K562 (cell line): ENCODE data around the gene MICU1. TPM values are rescaled to one million over a fixed set of nuclear protein-coding genes. Genes with fewer than 3 reads are reported as not detected.
A peak's percentile ranks its signal among the peaks of the same experiment; 100 is the strongest.

Experiments
- ATF6 ChIP-seq: sonication (generic); formaldehyde crosslinking; IDR thresholded peaks from 2 replicates; pipeline ENCODE4 v1.4.0; 2020; ENCODE audit warnings: mild to moderate bottlenecking, missing genetic modification reagents
- BRCA1 ChIP-seq, 2 experiments: fragments of 450-650 bp in 1 of 2; sonication (generic) in 1 of 2; formaldehyde crosslinking in 1 of 2; IDR thresholded peaks; 2 replicates each; pipeline versions ENCODE4 v1.5.0 to v1.6.1; 2017 to 2020; ENCODE audit warnings: mild to moderate bottlenecking in 1 of 2, missing genetic modification reagents in 1 of 2
- CAMTA2 ChIP-seq: fragments of 250-450 bp; sonication (Bioruptor Pico); conservative IDR thresholded peaks from 2 replicates; pipeline ENCODE4 v1.5.1; 2022
- CSDE1 ChIP-seq, 2 experiments: fragments of 450-650 bp; IDR thresholded peaks; 2 replicates each; pipeline ENCODE4 v1.6.1; 2016; ENCODE audit warnings: mild to moderate bottlenecking in 1 of 2
- DPF2 ChIP-seq: fragments of 450-650 bp; IDR thresholded peaks from 2 replicates; pipeline ENCODE4 v1.6.1; 2016
- IFI16 ChIP-seq: fragments of 250-450 bp; sonication (Bioruptor Pico); IDR thresholded peaks from 2 replicates; pipeline ENCODE4 v2.1.2; 2022; ENCODE audit warnings: mild to moderate bottlenecking, inconsistent platforms
- MAFG ChIP-seq: fragments of 450-650 bp; conservative IDR thresholded peaks from 2 replicates; pipeline ENCODE4 v1.6.1; 2016; ENCODE audit warnings: missing genetic modification characterization, missing compliant biosample characterization
- MTA1 ChIP-seq: fragments of 450-650 bp; IDR thresholded peaks from 2 replicates; pipeline ENCODE4 v1.6.1; 2017; ENCODE audit warnings: borderline replicate concordance
- PREB ChIP-seq: sonication (generic); formaldehyde crosslinking; IDR thresholded peaks from 2 replicates; pipeline ENCODE4 v1.8.1; 2023; ENCODE audit warnings: mild to moderate bottlenecking, missing genetic modification reagents
- PTRF ChIP-seq: fragments of 450-650 bp; IDR thresholded peaks from 2 replicates; pipeline ENCODE4 v1.6.1; 2016; ENCODE audit warnings: mild to moderate bottlenecking, missing genetic modification characterization, missing compliant biosample characterization
- TAF9B ChIP-seq: fragments of 450-650 bp; IDR thresholded peaks from 2 replicates; pipeline ENCODE4 v1.6.1; 2018; ENCODE audit warnings: mild to moderate bottlenecking; ENCODE audit not compliant: partially characterized antibody
- TEAD1 ChIP-seq, 2 experiments: fragments of 450-650 bp in 1 of 2; sonication (generic) in 1 of 2; formaldehyde crosslinking; IDR thresholded peaks; 2 replicates each; pipeline versions ENCODE4 v1.4.0 to v1.8.0; 2020 to 2022; ENCODE audit warnings: mild to moderate bottlenecking in 2 of 2, missing genetic modification reagents in 1 of 2
- TFAP4 ChIP-seq: sonication (generic); formaldehyde crosslinking; IDR thresholded peaks from 2 replicates; pipeline ENCODE4 v1.8.0; 2022; ENCODE audit warnings: missing genetic modification reagents, mild to moderate bottlenecking, moderate library complexity, borderline replicate concordance
- USF1 ChIP-seq: sonication (generic); formaldehyde crosslinking; IDR thresholded peaks from 2 replicates; pipeline ENCODE4 v1.9.0; 2022; ENCODE audit warnings: mild to moderate bottlenecking, missing genetic modification reagents
- USF2 ChIP-seq: sonication (generic); formaldehyde crosslinking; IDR thresholded peaks from 2 replicates; pipeline ENCODE4 v1.5.0; 2020; ENCODE audit warnings: missing genetic modification reagents
- ZBED1 ChIP-seq: IDR thresholded peaks from 2 replicates; pipeline ENCODE4 v1.6.1; 2014
- ZBTB1 ChIP-seq: sonication (generic); formaldehyde crosslinking; IDR thresholded peaks from 2 replicates; pipeline ENCODE4 v1.8.1; 2023; ENCODE audit warnings: missing genetic modification reagents, low read depth, mild to moderate bottlenecking, borderline replicate concordance
- ZBTB9 ChIP-seq: fragments of 450-650 bp; formaldehyde crosslinking; IDR thresholded peaks from 2 replicates; pipeline ENCODE4 v1.4.0; 2020; ENCODE audit warnings: mild to moderate bottlenecking, moderate library complexity
- ZFP30 ChIP-seq: fragments of 250-450 bp; sonication (Bioruptor Pico); IDR thresholded peaks from 2 replicates; pipeline ENCODE4 v1.8.0; 2022; ENCODE audit warnings: moderate library complexity, mild to moderate bottlenecking, inconsistent platforms, borderline replicate concordance
- ZNF143 ChIP-seq: sonication (generic); formaldehyde crosslinking; IDR thresholded peaks from 2 replicates; pipeline ENCODE4 v1.9.0; 2022; ENCODE audit warnings: mild to moderate bottlenecking, missing genetic modification reagents
- ZNF324 ChIP-seq: fragments of 250-450 bp; sonication (Bioruptor Pico); IDR thresholded peaks from 2 replicates; pipeline ENCODE4 v1.4.0; 2020; ENCODE audit warnings: mild to moderate bottlenecking
- polyA plus RNA-seq, 8 experiments: library from polyadenylated mRNA; depleted of rRNA in 4 of 8; stranded (reverse) in 5 of 8; unstranded in 3 of 8; fragments of >200 nt; fragmentation: Nextera tagmentation in 2 of 8; fragmentation: Illumina TruSeq in 1 of 8; extraction: Ambion mirVana in 2 of 8; extraction: Trizol in 1 of 8; gene quantifications; 2 replicates each; pipeline versions ENCODE4 v1.2.1 to v1.2.3, GENCODE V29; 2011 to 2014; ENCODE audit warnings: inconsistent platforms in 1 of 8, missing spikeins in 1 of 8
- total RNA-seq, 7 experiments: library from RNA; depleted of rRNA in 6 of 7; stranded (reverse); fragments of >200 nt in 6 of 7; fragmentation: Illumina TruSeq in 2 of 7; extraction: Trizol in 2 of 7; gene quantifications; 2 replicates each; pipeline versions ENCODE4 v1.2.1 to v1.2.3, GENCODE V29; 2011 to 2021; ENCODE audit warnings: low replicate concordance in 1 of 7

Gene MICU1
- total and polyA plus RNA-seq, 9 of the 15 experiments (the other 6 are each of a cell fraction or from before 2014, with no cell fraction given), result 29.3 to 76.8 (median 48.4) TPM

GRCh38 chr10:72354356-72355213, 271.3 kb downstream of the MICU1 start, which contains the start of gene DNAJB12 (continued):
- peak; percentile 89 for TF ChIP-seq ZBTB9
- no peak for TF ChIP-seq ZBED1
- no peak for TF ChIP-seq PTRF (tag)
- no peak; the same call in 1 of the 2 replicates for TF ChIP-seq PREB
- TF ChIP-seq USF1 (CRISPR knock-in tag), result peak; percentile 87
- TF ChIP-seq IFI16 (CRISPR knock-in tag), result no peak
- 0 out of 2 replicates have a peak, but pooled peaks have one; percentile 15 for TF ChIP-seq ZNF324 (CRISPR knock-in tag)
- TF ChIP-seq CSDE1 (IDR thresholded peaks at IDR 0.05), result peak in 1 of 2 experiments; percentile 78; a peak in 1 of 4 replicates
- no peak for TF ChIP-seq BRCA1 (IDR thresholded peaks at IDR 0.05)
- no peak for TF ChIP-seq BRCA1 (CRISPR knock-in tag; IDR thresholded peaks at IDR 0.05)
- TF ChIP-seq ATF6, result no peak
- peak in 1 of 2 experiments; percentile 89; a peak in 2 of 4 replicates for TF ChIP-seq TEAD1 (CRISPR knock-in tag; IDR thresholded peaks at IDR 0.05)
- TF ChIP-seq MAFG (tag), result no peak
- peak; percentile 80 for TF ChIP-seq USF2
- peak; percentile 99 for TF ChIP-seq MTA1
- peak; percentile 62; the same call in 1 of the 2 replicates for TF ChIP-seq DPF2
- peak; percentile 91 for TF ChIP-seq TAF9B
- TF ChIP-seq TFAP4 (CRISPR knock-in tag), result peak; percentile 96
- TF ChIP-seq CAMTA2 (CRISPR knock-in tag), result no peak
- TF ChIP-seq ZFP30 (CRISPR knock-in tag), result no peak
- TF ChIP-seq ZNF143 (CRISPR knock-in tag), result peak; percentile 95
- TF ChIP-seq ZBTB1 (CRISPR knock-in tag), result no peak
